Fibroblast of lung (primary cell): ENCODE measurements around the gene LITAFD.

Source experiments
- CTCF ChIP-seq, 2 donors: IDR thresholded peaks in 1 of 2; conservative IDR thresholded peaks in 1 of 2; 1 replicate in 1 of 2; 2 replicates in 1 of 2; pipeline ENCODE4 v1.5.1; 2011 to 2012; ENCODE audit warnings: low read length in 2 of 2, control low read depth in 1 of 2, inconsistent platforms in 1 of 2, low read depth in 1 of 2, mild to moderate bottlenecking in 1 of 2
- EZH2 ChIP-seq: IDR thresholded peaks from 2 replicates; pipeline ENCODE4 v1.5.1; 2012; ENCODE audit warnings: low read length, control low read depth, mild to moderate bottlenecking; ENCODE audit errors: missing control alignments

- TF ChIP-seq CTCF (conservative IDR thresholded peaks at IDR 0.05 in 1 of 2, IDR thresholded peaks at IDR 0.05 in 1 of 2; ENCODE audit: low read depth in 1 of 2, low read length in 2 of 2) (no peak), EZH2 (no peak)
Observed at GRCh38 chr16:8910811-8911210, 28.7 kb downstream of the LITAFD start.
